Measurements from ENCODE around the gene NGEF. TPM values are rescaled to one million over a fixed set of nuclear protein-coding genes. Genes with fewer than 3 reads are reported as not detected.

Gene NGEF
- total RNA-seq, 1 experiment from 2014 or later, result 71.3 TPM

DNA sequence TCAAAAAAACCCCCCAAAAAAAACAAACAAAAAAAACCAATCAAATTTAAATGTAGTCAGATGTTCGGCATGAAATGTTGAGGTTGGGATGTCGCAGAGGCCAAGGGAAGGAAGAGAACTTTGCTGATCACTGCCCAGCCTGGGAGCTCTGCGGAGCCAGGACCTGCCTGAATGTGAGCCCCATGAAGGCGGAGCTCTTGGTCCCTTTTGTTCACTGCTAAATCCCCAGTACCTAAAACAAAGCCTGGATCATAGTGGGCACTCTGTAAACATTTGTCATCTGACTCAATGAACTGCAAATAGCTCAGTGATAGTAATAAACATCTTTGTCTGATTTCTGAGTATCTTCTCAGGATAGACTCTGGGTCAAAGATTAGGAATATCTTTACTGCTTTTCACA lies 64.0 kb downstream of the NGEF start:
- Histone ChIP-seq H3K36me3 (ENCODE audit: low read depth, low read length) (no peaks in the 10 kb centered on the region), H3K9ac (ENCODE audit: low read length) (no peak overlapping the region), H3K4me3 (ENCODE audit: low read length) (no peak overlapping the region), H3K27me3 (ENCODE audit: low read length) (no peaks in the 10 kb centered on the region), H3K4me1 (ENCODE audit: insufficient read depth, low read length) (peaks cover 11% of the 10 kb centered on the region), H3K27ac (ENCODE audit: low read length) (no peak overlapping the region), H2AFZ (ENCODE audit: low read length) (no peak overlapping the region), H3K9me3 (ENCODE audit: low read length) (no peaks in the 10 kb centered on the region), H3K9me2 (replicated peaks; ENCODE audit: low read length) (no peaks in the 10 kb centered on the region), H3K79me2 (ENCODE audit: low read length) (no peaks in the 10 kb centered on the region), H4K20me1 (ENCODE audit: low read length) (no peaks in the 10 kb centered on the region), H3K4me2 (ENCODE audit: low read length) (no peak overlapping the region), H3F3A (ENCODE audit: low read length, unreplicated experiment) (no peaks in the 10 kb centered on the region)
- ChIA-PET CTCF (no interaction called here), POLR2A (ENCODE audit: unreplicated experiment) (no interaction called here)
- intact Hi-C loops (cut with micrococcal nuclease), result no loop called here
- no TSS peak for BruUV-seq (replicated peaks)
- ATAC-seq, result peak; percentile 46; the same call in 1 of the 2 replicates
- TF ChIP-seq EZH2 (IDR thresholded peaks at IDR 0.05; ENCODE audit: low read length, unreplicated experiment) (no peak), EZH2phosphoT487 (IDR thresholded peaks at IDR 0.05; ENCODE audit: borderline replicate concordance, low read length) (no peak)
- TF ChIP-seq, protein P1, sequence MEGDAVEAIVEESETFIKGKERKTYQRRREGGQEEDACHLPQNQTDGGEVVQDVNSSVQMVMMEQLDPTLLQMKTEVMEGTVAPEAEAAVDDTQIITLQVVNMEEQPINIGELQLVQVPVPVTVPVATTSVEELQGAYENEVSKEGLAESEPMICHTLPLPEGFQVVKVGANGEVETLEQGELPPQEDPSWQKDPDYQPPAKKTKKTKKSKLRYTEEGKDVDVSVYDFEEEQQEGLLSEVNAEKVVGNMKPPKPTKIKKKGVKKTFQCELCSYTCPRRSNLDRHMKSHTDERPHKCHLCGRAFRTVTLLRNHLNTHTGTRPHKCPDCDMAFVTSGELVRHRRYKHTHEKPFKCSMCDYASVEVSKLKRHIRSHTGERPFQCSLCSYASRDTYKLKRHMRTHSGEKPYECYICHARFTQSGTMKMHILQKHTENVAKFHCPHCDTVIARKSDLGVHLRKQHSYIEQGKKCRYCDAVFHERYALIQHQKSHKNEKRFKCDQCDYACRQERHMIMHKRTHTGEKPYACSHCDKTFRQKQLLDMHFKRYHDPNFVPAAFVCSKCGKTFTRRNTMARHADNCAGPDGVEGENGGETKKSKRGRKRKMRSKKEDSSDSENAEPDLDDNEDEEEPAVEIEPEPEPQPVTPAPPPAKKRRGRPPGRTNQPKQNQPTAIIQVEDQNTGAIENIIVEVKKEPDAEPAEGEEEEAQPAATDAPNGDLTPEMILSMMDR (conservative IDR thresholded peaks at IDR 0.05; ENCODE audit: low read depth, low read length), result no peak
- DNase-seq, result no peak

DNA sequence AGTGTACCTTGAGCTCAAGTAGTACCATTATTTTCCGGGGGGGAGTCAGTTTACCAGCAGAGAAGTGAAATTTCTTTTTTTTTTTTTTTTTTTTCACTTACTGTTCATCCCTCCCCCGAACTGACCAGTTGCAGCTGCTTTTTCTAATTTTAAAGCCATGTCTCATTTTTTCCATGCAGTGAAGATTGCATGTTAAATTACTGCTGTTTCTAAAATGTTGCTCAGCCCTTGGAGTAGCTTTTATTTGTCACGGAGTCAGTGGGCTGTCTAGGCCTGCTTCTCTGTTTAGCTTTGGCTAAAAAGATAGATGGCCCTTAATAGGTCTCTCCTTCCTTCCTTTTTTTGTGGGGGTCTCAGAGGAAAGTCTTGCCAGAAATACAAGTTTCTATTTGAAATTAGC lies 70.2 kb downstream of the NGEF start:
- Histone ChIP-seq H3K4me3 (ENCODE audit: low read length) (no peak overlapping the region), H3K9ac (ENCODE audit: low read length) (no peak overlapping the region), H3K9me3 (ENCODE audit: low read length) (peaks cover 5% of the 10 kb centered on the region; the same call in 1 of the 2 replicates), H3K4me1 (ENCODE audit: insufficient read depth, low read length) (no peaks in the 10 kb centered on the region), H3K36me3 (ENCODE audit: low read depth, low read length) (no peaks in the 10 kb centered on the region), H2AFZ (ENCODE audit: low read length) (no peak overlapping the region), H3K9me2 (replicated peaks; ENCODE audit: low read length) (no peaks in the 10 kb centered on the region), H3K27ac (ENCODE audit: low read length) (no peak overlapping the region), H3K27me3 (ENCODE audit: low read length) (no peaks in the 10 kb centered on the region), H3F3A (ENCODE audit: low read length, unreplicated experiment) (no peaks in the 10 kb centered on the region), H4K20me1 (ENCODE audit: low read length) (no peaks in the 10 kb centered on the region), H3K4me2 (ENCODE audit: low read length) (no peak overlapping the region), H3K79me2 (ENCODE audit: low read length) (no peaks in the 10 kb centered on the region)
- intact Hi-C loops (cut with micrococcal nuclease), result no loop called here
- no TSS peak for BruUV-seq (replicated peaks)
- ChIA-PET POLR2A (ENCODE audit: unreplicated experiment) (no interaction called here), CTCF (no interaction called here)
- ATAC-seq (no peak), DNase-seq (no peak)
- TF ChIP-seq EZH2phosphoT487 (IDR thresholded peaks at IDR 0.05; ENCODE audit: borderline replicate concordance, low read length), result no peak
- TF ChIP-seq, protein P1 (conservative IDR thresholded peaks at IDR 0.05; ENCODE audit: low read depth, low read length), result no peak
- no peak for TF ChIP-seq EZH2 (IDR thresholded peaks at IDR 0.05; ENCODE audit: low read length, unreplicated experiment)

DNA sequence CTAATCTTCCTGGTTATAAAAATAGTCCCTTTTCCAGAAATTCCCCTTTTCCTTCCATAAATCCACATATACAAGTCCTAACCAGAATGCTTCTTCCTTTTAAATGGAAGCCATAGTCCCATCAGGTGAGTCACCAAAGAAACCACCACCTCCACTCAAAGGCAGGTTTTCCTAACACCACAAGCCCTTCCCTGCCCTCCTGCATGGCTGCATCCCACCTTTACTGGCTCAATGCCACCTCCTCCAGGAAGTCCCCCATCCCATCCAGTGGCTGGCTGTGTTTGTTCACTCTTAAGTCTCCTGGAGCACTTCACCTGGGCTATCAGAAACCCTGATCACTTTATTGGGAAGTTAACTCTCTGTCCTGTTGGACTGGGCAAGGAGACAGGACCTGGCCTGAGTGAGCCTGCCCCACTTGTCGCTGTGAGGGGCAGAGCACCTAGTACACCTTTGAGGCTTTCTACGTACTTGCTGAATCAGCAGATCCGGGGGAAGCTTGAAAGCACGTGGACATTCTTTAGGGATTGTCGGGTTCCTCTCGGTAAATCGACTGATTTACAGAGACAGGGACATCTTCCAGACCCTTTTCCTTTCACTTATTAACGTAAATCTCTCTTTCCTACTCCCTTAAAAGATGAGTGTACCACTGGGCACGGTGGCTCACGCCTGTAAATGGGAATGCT lies 71.0 kb downstream of the NGEF start:
- Histone ChIP-seq H3K4me3 (ENCODE audit: low read length) (no peak overlapping the region), H3K4me1 (ENCODE audit: insufficient read depth, low read length) (peaks cover 5% of the 10 kb centered on the region; the same call in 1 of the 2 replicates), H3K4me2 (ENCODE audit: low read length) (no peak overlapping the region), H3K36me3 (ENCODE audit: low read depth, low read length) (no peaks in the 10 kb centered on the region), H3K9ac (ENCODE audit: low read length) (no peak overlapping the region), H3K9me2 (replicated peaks; ENCODE audit: low read length) (no peaks in the 10 kb centered on the region), H3F3A (ENCODE audit: low read length, unreplicated experiment) (no peaks in the 10 kb centered on the region), H3K27me3 (ENCODE audit: low read length) (no peaks in the 10 kb centered on the region), H2AFZ (ENCODE audit: low read length) (no peak overlapping the region), H4K20me1 (ENCODE audit: low read length) (no peaks in the 10 kb centered on the region), H3K27ac (ENCODE audit: low read length) (no peak overlapping the region), H3K9me3 (ENCODE audit: low read length) (peaks cover 5% of the 10 kb centered on the region; the same call in 1 of the 2 replicates), H3K79me2 (ENCODE audit: low read length) (no peaks in the 10 kb centered on the region)
- TF ChIP-seq EZH2 (IDR thresholded peaks at IDR 0.05; ENCODE audit: low read length, unreplicated experiment) (no peak), EZH2phosphoT487 (IDR thresholded peaks at IDR 0.05; ENCODE audit: borderline replicate concordance, low read length) (no peak)
- TF ChIP-seq, protein P1 (conservative IDR thresholded peaks at IDR 0.05; ENCODE audit: low read depth, low read length), result no peak
- intact Hi-C loops (cut with micrococcal nuclease), result no loop called here
- BruUV-seq (replicated peaks), result no TSS peak
- ChIA-PET CTCF (no interaction called here), POLR2A (ENCODE audit: unreplicated experiment) (no interaction called here)
- DNase-seq (no peak), ATAC-seq (no peak)
